Gastrocnemius medialis (tissue), 4 donors: ENCODE results near the gene PYGL. TPM values are rescaled to one million over a fixed set of nuclear protein-coding genes. Genes with fewer than 3 reads are reported as not detected.

Experiments
- ATAC-seq, 2 donors: fragments of 150-250 bp; one replicate each; pipeline ENCODE4 v1.9.1; 2016
- DNase-seq, 2 donors: peaks; one replicate each; pipeline ENCODE4 v3.0.0-alpha.2; 2019
- H3K27ac ChIP-seq, 4 donors: fragments of 200-600 bp; sonication (generic); 1 replicate in 1 of 4; 2 replicates in 3 of 4; pipeline ENCODE4 v1.5.1; 2016 to 2018; ENCODE audit warnings: mild to moderate bottlenecking in 2 of 4, moderate library complexity in 1 of 4
- H3K27me3 ChIP-seq, 3 donors: fragments of 200-600 bp; sonication (generic) in 2 of 3; 1 replicate in 1 of 3; 2 replicates in 2 of 3; pipeline versions ENCODE4 v1.5.1 to v1.6.0; 2016 to 2019; ENCODE audit warnings: mild to moderate bottlenecking in 1 of 3, moderate library complexity in 1 of 3
- H3K36me3 ChIP-seq, 2 donors: fragments of 200-600 bp; sonication (generic) in 1 of 2; one replicate each; pipeline ENCODE4 v1.5.1; 2017 to 2018
- H3K4me1 ChIP-seq, 2 donors: fragments of 200-600 bp; sonication (generic) in 1 of 2; one replicate each; pipeline ENCODE4 v1.5.1; 2016 to 2017; ENCODE audit warnings: mild to moderate bottlenecking in 2 of 2
- H3K4me3 ChIP-seq, 4 donors: fragments of 200-600 bp; sonication (generic) in 3 of 4; 1 replicate in 1 of 4; 2 replicates in 3 of 4; pipeline ENCODE4 v1.5.1; 2016 to 2019; ENCODE audit warnings: mild to moderate bottlenecking in 2 of 4
- H3K9me3 ChIP-seq, 3 donors: fragments of 200-600 bp; sonication (generic) in 2 of 3; 1 replicate in 1 of 3; 2 replicates in 2 of 3; pipeline ENCODE4 v1.5.1; 2016 to 2019
- POLR2A ChIP-seq, 2 donors: fragments of 450-650 bp; IDR thresholded peaks; one replicate each; pipeline ENCODE4 v1.6.1; 2017; ENCODE audit warnings: antibody characterized with exemption in 2 of 2, mild to moderate bottlenecking in 2 of 2, moderate library complexity in 2 of 2
- in situ Hi-C, 4 donors: fragments of 200-750 bp; cut with MboI; loops; one replicate each; pipeline versions ENCODE4 v1.15.0 to v1.8.0; 2017; ENCODE audit warnings: low sequenced_read_pairs in 4 of 4
- intact Hi-C: fragments of 100-400 bp; cut with DNase I; formaldehyde crosslinking; loops from one replicate; pipeline ENCODE4 v1.15.1; 2023; ENCODE audit warnings: low total_unique reads
- total RNA-seq, 4 donors: library from RNA; depleted of rRNA; stranded (reverse); fragments of >200 nt; gene quantifications; one replicate each; pipeline versions ENCODE4 v1.1.0 to v1.2.3, GENCODE V29; 2016
- TF ChIP-seq, protein P1 (sequence below), 5 experiments: fragments of 450-650 bp in 3 of 5; fragments of 200-600 bp in 2 of 5; sonication (generic) in 2 of 5; IDR thresholded peaks in 4 of 5; conservative IDR thresholded peaks in 1 of 5; 1 replicate in 4 of 5; 2 replicates in 1 of 5; pipeline ENCODE4 v1.5.1; 2016 to 2019; ENCODE audit warnings: antibody characterized with exemption in 5 of 5, mild to moderate bottlenecking in 3 of 5, moderate library complexity in 3 of 5

The PYGL gene
- total RNA-seq, 4 donors from 2014 or later, result 4.8 to 8.6 (median 6.4) TPM

DNA sequence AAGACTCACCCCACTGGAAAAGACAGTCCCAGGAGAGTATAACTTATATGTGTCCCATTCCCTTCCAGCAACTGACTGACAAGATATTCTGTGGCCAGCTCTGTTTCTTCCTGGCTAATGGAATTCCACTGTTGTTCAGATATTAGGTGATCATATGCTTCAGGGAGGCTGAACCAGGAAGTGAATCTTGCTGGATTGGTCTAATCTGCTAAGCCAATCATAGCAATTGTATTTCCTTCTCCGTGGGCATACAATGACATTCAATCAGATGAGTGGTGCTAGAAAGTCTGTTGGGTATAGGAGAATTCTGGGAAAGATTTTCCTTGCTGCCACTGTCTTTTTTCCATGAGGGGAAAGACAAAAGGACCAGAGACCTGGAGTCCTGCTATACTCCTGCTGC, 12.1 kb downstream of the PYGL start:
- DNase-seq, result no peak
- peaks cover 7 to 12% of the 10 kb centered on the region in 2 donors for H3K4me1 ChIP-seq
- no peaks in the 10 kb centered on the region for H3K27me3 ChIP-seq
- intact Hi-C loops (no loop called here), in situ Hi-C loops (no loop called here)
- no peak for TF ChIP-seq POLR2A (IDR thresholded peaks at IDR 0.05)
- TF ChIP-seq, protein P1, sequence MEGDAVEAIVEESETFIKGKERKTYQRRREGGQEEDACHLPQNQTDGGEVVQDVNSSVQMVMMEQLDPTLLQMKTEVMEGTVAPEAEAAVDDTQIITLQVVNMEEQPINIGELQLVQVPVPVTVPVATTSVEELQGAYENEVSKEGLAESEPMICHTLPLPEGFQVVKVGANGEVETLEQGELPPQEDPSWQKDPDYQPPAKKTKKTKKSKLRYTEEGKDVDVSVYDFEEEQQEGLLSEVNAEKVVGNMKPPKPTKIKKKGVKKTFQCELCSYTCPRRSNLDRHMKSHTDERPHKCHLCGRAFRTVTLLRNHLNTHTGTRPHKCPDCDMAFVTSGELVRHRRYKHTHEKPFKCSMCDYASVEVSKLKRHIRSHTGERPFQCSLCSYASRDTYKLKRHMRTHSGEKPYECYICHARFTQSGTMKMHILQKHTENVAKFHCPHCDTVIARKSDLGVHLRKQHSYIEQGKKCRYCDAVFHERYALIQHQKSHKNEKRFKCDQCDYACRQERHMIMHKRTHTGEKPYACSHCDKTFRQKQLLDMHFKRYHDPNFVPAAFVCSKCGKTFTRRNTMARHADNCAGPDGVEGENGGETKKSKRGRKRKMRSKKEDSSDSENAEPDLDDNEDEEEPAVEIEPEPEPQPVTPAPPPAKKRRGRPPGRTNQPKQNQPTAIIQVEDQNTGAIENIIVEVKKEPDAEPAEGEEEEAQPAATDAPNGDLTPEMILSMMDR (IDR thresholded peaks at IDR 0.05 in 4 of 5, conservative IDR thresholded peaks at IDR 0.05 in 1 of 5), result no peak
- no peak for ATAC-seq
- no peaks in the 10 kb centered on the region for H3K36me3 ChIP-seq
- no peak overlapping the region for H3K27ac ChIP-seq
- H3K4me3 ChIP-seq, result no peak overlapping the region
- H3K9me3 ChIP-seq, result no peaks in the 10 kb centered on the region

DNA sequence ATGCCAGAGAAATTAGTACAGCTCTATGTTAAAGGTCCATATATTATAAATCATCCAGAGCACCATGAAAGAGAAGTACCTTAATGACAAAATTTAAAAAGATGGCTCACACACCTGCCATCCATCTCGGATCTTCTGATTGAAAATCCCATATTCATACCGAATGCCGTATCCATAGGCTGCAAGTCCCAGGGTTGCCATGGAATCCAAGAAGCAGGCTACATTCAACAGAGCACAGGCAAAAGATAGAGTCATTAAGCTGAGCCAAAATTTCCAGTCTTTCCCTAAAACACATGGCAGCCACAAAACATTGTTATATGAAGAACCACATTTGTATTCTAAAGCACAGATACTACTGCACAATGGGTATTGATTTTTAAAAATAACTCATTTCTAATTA, 12.7 kb downstream of the PYGL start:
- intact Hi-C loops, result no loop called here

DNA sequence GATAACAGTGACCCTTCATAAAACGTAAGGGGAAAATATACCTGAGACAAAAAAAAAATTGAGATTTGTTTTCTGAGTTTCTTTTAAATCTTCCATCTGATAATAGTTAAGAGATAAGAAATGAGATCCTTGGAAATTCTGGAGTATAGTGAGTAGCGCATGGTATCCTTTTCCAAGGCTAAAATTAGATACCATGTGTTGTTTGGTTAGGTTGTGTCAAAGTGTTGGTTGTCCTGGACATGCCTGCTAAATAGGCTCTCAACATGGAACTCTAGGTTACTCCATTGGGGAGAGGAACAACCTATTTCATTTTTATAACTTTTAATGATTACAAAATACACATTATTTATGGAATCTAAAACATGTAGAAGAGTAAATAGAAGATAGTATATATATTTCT, 14.8 kb downstream of the PYGL start:
- Histone ChIP-seq H3K27me3 (no peaks in the 10 kb centered on the region), H3K36me3 (no peaks in the 10 kb centered on the region)

More for the DNA sequence above, 12.7 kb downstream of the PYGL start:
- Histone ChIP-seq H3K27ac (no peak overlapping the region), H3K4me1 (peaks cover 7 to 16% of the 10 kb centered on the region in 2 donors), H3K4me3 (no peak overlapping the region), H3K9me3 (no peaks in the 10 kb centered on the region), H3K36me3 (no peaks in the 10 kb centered on the region), H3K27me3 (no peaks in the 10 kb centered on the region)
- in situ Hi-C loops, result no loop called here
- DNase-seq, result no peak
- ATAC-seq, result no peak
- no peak for TF ChIP-seq POLR2A (IDR thresholded peaks at IDR 0.05)
- TF ChIP-seq, protein P1 (IDR thresholded peaks at IDR 0.05 in 4 of 5, conservative IDR thresholded peaks at IDR 0.05 in 1 of 5), result no peak

DNA sequence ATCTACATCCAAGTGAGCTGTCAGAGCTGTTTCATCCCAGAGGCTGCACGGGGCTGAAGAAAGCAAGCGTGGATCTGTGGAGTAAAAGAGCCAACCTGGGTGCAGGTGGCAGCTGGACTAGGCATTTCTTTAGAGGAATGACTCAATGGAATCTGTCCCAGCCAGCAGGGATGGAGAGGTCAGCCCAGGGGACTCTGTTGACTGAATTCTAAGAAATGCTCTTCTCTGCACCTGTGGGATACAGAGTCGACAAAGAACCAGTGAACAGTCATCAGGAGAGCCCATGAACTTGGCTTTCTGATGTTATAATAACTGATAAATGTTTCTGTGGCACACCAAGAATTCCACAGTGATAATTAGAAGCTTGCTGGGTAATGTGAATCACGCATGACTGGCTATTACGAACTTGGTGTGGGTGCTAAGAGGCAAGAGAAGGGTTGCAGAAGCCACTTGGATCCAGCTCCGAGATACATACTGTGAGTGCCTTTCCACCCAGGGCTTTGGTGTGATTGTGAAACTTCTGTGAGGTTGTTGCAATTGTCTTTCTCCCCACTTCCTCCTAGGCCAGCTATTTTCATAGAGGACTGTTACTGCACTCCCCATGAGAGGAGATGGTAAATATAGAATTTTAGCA, 16.2 kb downstream of the PYGL start:
- Histone ChIP-seq H3K4me3 (no peak overlapping the region), H3K4me1 (peaks cover 7 to 16% of the 10 kb centered on the region in 2 donors), H3K27me3 (no peaks in the 10 kb centered on the region), H3K9me3 (no peaks in the 10 kb centered on the region), H3K36me3 (no peaks in the 10 kb centered on the region), H3K27ac (peak overlapping the region in 1 of 4 donors; percentile 57)
- intact Hi-C loops (no loop called here), in situ Hi-C loops (no loop called here)
- no peak for TF ChIP-seq POLR2A (IDR thresholded peaks at IDR 0.05)
- TF ChIP-seq, protein P1 (IDR thresholded peaks at IDR 0.05 in 4 of 5, conservative IDR thresholded peaks at IDR 0.05 in 1 of 5), result no peak
- ATAC-seq (peak in 1 of 2 donors; percentile 54), DNase-seq (peak in 1 of 2 donors; percentile 27)

More for the DNA sequence above, 14.8 kb downstream of the PYGL start:
- TF ChIP-seq POLR2A (IDR thresholded peaks at IDR 0.05), result no peak
- TF ChIP-seq, protein P1 (IDR thresholded peaks at IDR 0.05 in 4 of 5, conservative IDR thresholded peaks at IDR 0.05 in 1 of 5), result no peak
- in situ Hi-C loops, result no loop called here
- intact Hi-C loops, result no loop called here
- DNase-seq (no peak), ATAC-seq (peak; percentile 58 to 79)
- H3K4me3 ChIP-seq, result no peak overlapping the region
- H3K27ac ChIP-seq, result no peak overlapping the region
- H3K4me1 ChIP-seq, result peaks cover 7 to 16% of the 10 kb centered on the region in 2 donors
- H3K9me3 ChIP-seq, result no peaks in the 10 kb centered on the region
